Epithelial cell of esophagus (primary cell): ENCODE measurements around the gene CLDN16.

ENCODE experiments used
- DNase-seq: peaks from one replicate; pipeline ENCODE4 v3.0.0; 2010; ENCODE audit warnings: low read depth
- H3K4me3 ChIP-seq: 2 replicates; pipeline ENCODE4 v1.5.1; 2011; ENCODE audit warnings: mild to moderate bottlenecking, low read length, control low read depth
- TF ChIP-seq, protein P1 (sequence below): IDR thresholded peaks from 2 replicates; pipeline ENCODE4 v1.5.1; 2011; ENCODE audit warnings: low read depth, mild to moderate bottlenecking, low read length, control low read depth, inconsistent platforms; ENCODE audit not compliant: insufficient read depth; ENCODE audit errors: missing control alignments

CLDN16 gene

GRCh38 chr3:190346541-190346940, 41.4 kb upstream of the CLDN16 start:
- no peak overlapping the region for H3K4me3 ChIP-seq
- TF ChIP-seq, protein P1, sequence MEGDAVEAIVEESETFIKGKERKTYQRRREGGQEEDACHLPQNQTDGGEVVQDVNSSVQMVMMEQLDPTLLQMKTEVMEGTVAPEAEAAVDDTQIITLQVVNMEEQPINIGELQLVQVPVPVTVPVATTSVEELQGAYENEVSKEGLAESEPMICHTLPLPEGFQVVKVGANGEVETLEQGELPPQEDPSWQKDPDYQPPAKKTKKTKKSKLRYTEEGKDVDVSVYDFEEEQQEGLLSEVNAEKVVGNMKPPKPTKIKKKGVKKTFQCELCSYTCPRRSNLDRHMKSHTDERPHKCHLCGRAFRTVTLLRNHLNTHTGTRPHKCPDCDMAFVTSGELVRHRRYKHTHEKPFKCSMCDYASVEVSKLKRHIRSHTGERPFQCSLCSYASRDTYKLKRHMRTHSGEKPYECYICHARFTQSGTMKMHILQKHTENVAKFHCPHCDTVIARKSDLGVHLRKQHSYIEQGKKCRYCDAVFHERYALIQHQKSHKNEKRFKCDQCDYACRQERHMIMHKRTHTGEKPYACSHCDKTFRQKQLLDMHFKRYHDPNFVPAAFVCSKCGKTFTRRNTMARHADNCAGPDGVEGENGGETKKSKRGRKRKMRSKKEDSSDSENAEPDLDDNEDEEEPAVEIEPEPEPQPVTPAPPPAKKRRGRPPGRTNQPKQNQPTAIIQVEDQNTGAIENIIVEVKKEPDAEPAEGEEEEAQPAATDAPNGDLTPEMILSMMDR: no peak
- DNase-seq: peak; percentile 36

- DNase-seq: no peak
- TF ChIP-seq, protein P1: no peak
- no peak overlapping the region for H3K4me3 ChIP-seq
Observed at GRCh38 chr3:190352861-190353457, 35.0 kb upstream of the CLDN16 start.

DNA sequence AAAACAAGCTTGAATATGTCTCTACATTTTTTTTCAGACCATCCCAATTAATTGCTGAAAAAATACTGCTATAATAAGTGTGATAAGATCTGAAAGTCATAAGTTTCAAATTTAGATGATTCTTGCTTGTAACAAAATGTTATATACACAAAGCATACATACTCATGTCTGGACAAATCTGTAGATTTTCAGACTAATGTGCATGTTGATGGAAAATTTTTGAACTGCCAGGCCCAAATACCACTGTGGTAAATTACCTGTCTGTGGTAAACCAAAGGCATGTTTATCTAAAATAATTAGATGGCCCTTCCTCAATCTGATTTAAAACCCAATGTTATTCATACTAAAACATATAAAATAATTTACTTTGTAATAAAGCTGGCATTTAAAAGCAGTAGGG, 31.7 kb upstream of the CLDN16 start:
- no peak overlapping the region for H3K4me3 ChIP-seq
- TF ChIP-seq, protein P1: no peak
- DNase-seq: peak; percentile 33

- no peak overlapping the region for H3K4me3 ChIP-seq
- TF ChIP-seq, protein P1: no peak
- no peak for DNase-seq
Observed at GRCh38 chr3:190357468-190357867, 30.5 kb upstream of the CLDN16 start.

DNA sequence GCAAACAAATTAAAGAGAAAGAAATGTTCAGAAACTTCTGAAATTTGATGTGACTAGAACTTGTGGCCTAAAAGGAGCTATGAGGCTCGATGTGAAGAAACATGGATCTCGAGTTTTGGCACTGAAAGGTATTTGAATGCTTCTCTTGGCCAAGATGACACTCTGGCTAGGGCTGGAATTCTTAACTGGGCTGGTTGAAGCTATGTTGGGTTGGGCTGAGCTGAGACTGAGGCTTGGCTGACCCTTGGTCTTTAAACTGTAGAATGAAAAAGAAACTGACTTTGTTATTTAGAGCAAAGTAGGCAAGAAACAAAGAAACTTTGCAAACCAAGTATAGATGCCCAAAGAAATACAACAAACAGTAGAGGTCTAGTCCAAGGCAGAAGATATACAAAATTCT, 28.1 kb upstream of the CLDN16 start:
- no peak for DNase-seq
- H3K4me3 ChIP-seq: no peak overlapping the region
- TF ChIP-seq, protein P1: no peak

- DNase-seq: no peak
- TF ChIP-seq, protein P1: no peak
- no peak overlapping the region for H3K4me3 ChIP-seq
Observed at GRCh38 chr3:190360228-190360627, 27.7 kb upstream of the CLDN16 start.

- DNase-seq: peak; percentile 55
- TF ChIP-seq, protein P1: no peak
- H3K4me3 ChIP-seq: no peak overlapping the region
Observed at GRCh38 chr3:190361791-190362190, 26.2 kb upstream of the CLDN16 start.
